Iris pigment epithelial cell (primary cell): ENCODE results near the gene KCNQ1.

Experiments used
- DNase-seq: peaks from one replicate; pipeline ENCODE4 v3.0.0-alpha.2; 2011; ENCODE audit warnings: low read depth

The KCNQ1 gene

GRCh38 chr11:2665526-2666400 lies 221.0 kb downstream of the KCNQ1 start:
- DNase-seq, result no peak

- DNase-seq, result no peak
These were observed 221.6 kb downstream of the KCNQ1 start for GRCh38 chr11:2666401-2666741.

- no peak for DNase-seq
These were observed 222.2 kb downstream of the KCNQ1 start for GRCh38 chr11:2666828-2667570.

- no peak for DNase-seq
These were observed 223.1 kb downstream of the KCNQ1 start for GRCh38 chr11:2667940-2668339.

- no peak for DNase-seq
These were observed 224.1 kb downstream of the KCNQ1 start for GRCh38 chr11:2668876-2669275.

- DNase-seq, result no peak
These were observed 225.0 kb downstream of the KCNQ1 start for GRCh38 chr11:2669634-2670469.

- no peak for DNase-seq
These were observed 225.8 kb downstream of the KCNQ1 start for GRCh38 chr11:2670541-2671100.

- no peak for DNase-seq
These were observed 226.9 kb downstream of the KCNQ1 start for GRCh38 chr11:2671748-2672147.

- no peak for DNase-seq
These were observed 227.9 kb downstream of the KCNQ1 start for GRCh38 chr11:2672553-2673249.

GRCh38 chr11:2673250-2673610 lies 228.4 kb downstream of the KCNQ1 start:
- no peak for DNase-seq

GRCh38 chr11:2673871-2674471 lies 229.2 kb downstream of the KCNQ1 start:
- no peak for DNase-seq

GRCh38 chr11:2674658-2675131 lies 229.9 kb downstream of the KCNQ1 start:
- no peak for DNase-seq

GRCh38 chr11:2675540-2675939 lies 230.7 kb downstream of the KCNQ1 start:
- no peak for DNase-seq

- no peak for DNase-seq
These were observed 232.3 kb downstream of the KCNQ1 start for GRCh38 chr11:2677127-2677526.

GRCh38 chr11:2678396-2678795 lies 233.6 kb downstream of the KCNQ1 start:
- no peak for DNase-seq

- no peak for DNase-seq
These were observed 234.3 kb downstream of the KCNQ1 start for GRCh38 chr11:2679011-2679676.

- no peak for DNase-seq
These were observed 236.8 kb downstream of the KCNQ1 start for GRCh38 chr11:2681408-2682145.

- DNase-seq, result no peak
These were observed 239.0 kb downstream of the KCNQ1 start for GRCh38 chr11:2683806-2684205.

- DNase-seq, result no peak
These were observed 239.8 kb downstream of the KCNQ1 start for GRCh38 chr11:2684581-2684980.

- no peak for DNase-seq
These were observed 240.2 kb downstream of the KCNQ1 start for GRCh38 chr11:2685051-2685450.
